ENCODE results near the gene THADA.

DNA sequence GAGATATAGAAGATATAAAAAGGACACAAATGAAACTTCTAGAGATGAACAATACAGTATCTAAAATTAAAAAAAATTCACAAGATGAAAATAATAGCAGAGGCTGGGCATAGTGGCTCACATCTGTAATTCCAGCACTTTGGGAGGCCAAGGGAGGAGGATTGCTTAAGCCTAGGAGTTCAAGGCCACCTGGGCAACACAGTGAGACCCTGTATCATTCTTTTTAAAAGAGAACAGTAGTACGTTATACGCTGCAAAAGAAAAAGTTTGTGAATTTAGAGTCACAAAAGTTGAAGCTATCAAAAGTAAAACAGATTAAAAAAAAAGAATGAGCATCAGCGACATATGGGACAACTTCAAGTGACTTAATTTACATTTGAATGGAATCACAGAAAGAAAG lies 287.9 kb downstream of the THADA start:
- no peak for TF ChIP-seq POLR2AphosphoS5 (IDR thresholded peaks at IDR 0.05)
- TF ChIP-seq, protein P1, sequence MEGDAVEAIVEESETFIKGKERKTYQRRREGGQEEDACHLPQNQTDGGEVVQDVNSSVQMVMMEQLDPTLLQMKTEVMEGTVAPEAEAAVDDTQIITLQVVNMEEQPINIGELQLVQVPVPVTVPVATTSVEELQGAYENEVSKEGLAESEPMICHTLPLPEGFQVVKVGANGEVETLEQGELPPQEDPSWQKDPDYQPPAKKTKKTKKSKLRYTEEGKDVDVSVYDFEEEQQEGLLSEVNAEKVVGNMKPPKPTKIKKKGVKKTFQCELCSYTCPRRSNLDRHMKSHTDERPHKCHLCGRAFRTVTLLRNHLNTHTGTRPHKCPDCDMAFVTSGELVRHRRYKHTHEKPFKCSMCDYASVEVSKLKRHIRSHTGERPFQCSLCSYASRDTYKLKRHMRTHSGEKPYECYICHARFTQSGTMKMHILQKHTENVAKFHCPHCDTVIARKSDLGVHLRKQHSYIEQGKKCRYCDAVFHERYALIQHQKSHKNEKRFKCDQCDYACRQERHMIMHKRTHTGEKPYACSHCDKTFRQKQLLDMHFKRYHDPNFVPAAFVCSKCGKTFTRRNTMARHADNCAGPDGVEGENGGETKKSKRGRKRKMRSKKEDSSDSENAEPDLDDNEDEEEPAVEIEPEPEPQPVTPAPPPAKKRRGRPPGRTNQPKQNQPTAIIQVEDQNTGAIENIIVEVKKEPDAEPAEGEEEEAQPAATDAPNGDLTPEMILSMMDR (IDR thresholded peaks at IDR 0.05) = no peak
- TF ChIP-seq POLR2A (IDR thresholded peaks at IDR 0.05) = no peak

Measured in suprapubic skin (tissue), 4 donors.